HepG2 (cell line): Measurements from ENCODE around the gene U2AF1L4. TPM values are rescaled to one million over a fixed set of nuclear protein-coding genes. Genes with fewer than 3 reads are reported as not detected.

Source experiments
- AGO2 ChIP-seq: fragments of 200-400 bp; formaldehyde crosslinking; optimal IDR thresholded peaks from 2 replicates; pipeline ENCODE3; 2017; ENCODE audit warnings: mild to moderate bottlenecking, low read depth, low read length, moderate library complexity
- ELF4 ChIP-seq: sonication (generic); formaldehyde crosslinking; IDR thresholded peaks from 2 replicates; pipeline ENCODE4 v1.5.0; 2020; ENCODE audit warnings: missing genetic modification reagents, mild to moderate bottlenecking, moderate library complexity, borderline replicate concordance
- GABPA ChIP-seq, 2 experiments: IDR thresholded peaks; 2 replicates each; pipeline ENCODE4 v1.6.1; 2011 to 2016; ENCODE audit warnings: low read depth in 2 of 2, low read length in 1 of 2, missing biosample characterization in 1 of 2, missing genetic modification characterization in 1 of 2
- HDAC1 ChIP-seq: sonication (generic); formaldehyde crosslinking; IDR thresholded peaks from 2 replicates; pipeline ENCODE4 v1.5.1; 2020; ENCODE audit warnings: mild to moderate bottlenecking, missing genetic modification reagents
- HIVEP1 ChIP-seq: sonication (generic); formaldehyde crosslinking; IDR thresholded peaks from 2 replicates; pipeline ENCODE4 v1.4.0; 2020; ENCODE audit warnings: mild to moderate bottlenecking, missing genetic modification reagents
- MBNL3 ChIP-seq: fragments of 250-450 bp; sonication (Bioruptor Pico); conservative IDR thresholded peaks from 2 replicates; pipeline ENCODE4 v1.8.0; 2022; ENCODE audit warnings: mild to moderate bottlenecking, inconsistent platforms
- NFYB ChIP-seq: sonication (generic); formaldehyde crosslinking; IDR thresholded peaks from 2 replicates; pipeline ENCODE4 v1.4.0; 2020; ENCODE audit warnings: missing genetic modification reagents
- PATZ1 ChIP-seq: sonication (generic); formaldehyde crosslinking; IDR thresholded peaks from 2 replicates; pipeline ENCODE4 v1.4.0; 2020; ENCODE audit warnings: missing genetic modification reagents
- SOX6 ChIP-seq, 2 experiments: fragments of 450-650 bp in 1 of 2; sonication (generic) in 1 of 2; formaldehyde crosslinking in 1 of 2; IDR thresholded peaks; 2 replicates each; pipeline versions ENCODE4 v1.4.0 to v1.6.1; 2017 to 2020; ENCODE audit warnings: antibody characterized with exemption in 1 of 2, mild to moderate bottlenecking in 1 of 2, missing genetic modification reagents in 1 of 2
- STAG1 ChIP-seq: sonication (generic); formaldehyde crosslinking; IDR thresholded peaks from 2 replicates; pipeline ENCODE4 v1.4.0; 2020; ENCODE audit warnings: missing genetic modification reagents
- TCF7 ChIP-seq: sonication (generic); IDR thresholded peaks from 2 replicates; pipeline ENCODE4 v1.6.1; 2016; ENCODE audit warnings: antibody characterized with exemption, low read depth
- ZFP41 ChIP-seq: sonication (generic); formaldehyde crosslinking; IDR thresholded peaks from 2 replicates; pipeline ENCODE4 v1.4.0; 2020; ENCODE audit warnings: mild to moderate bottlenecking, missing genetic modification reagents, borderline replicate concordance
- ZFP90 ChIP-seq: sonication (generic); formaldehyde crosslinking; IDR thresholded peaks from 2 replicates; pipeline ENCODE4 v1.8.0; 2022; ENCODE audit warnings: missing genetic modification reagents, mild to moderate bottlenecking, inconsistent platforms, borderline replicate concordance
- ZNF101 ChIP-seq: sonication (generic); formaldehyde crosslinking; IDR thresholded peaks from 2 replicates; pipeline ENCODE4 v1.4.0; 2020; ENCODE audit warnings: mild to moderate bottlenecking, low read depth, missing genetic modification reagents, borderline replicate concordance
- ZNF780A ChIP-seq: sonication (generic); formaldehyde crosslinking; IDR thresholded peaks from 2 replicates; pipeline ENCODE4 v1.8.0; 2022; ENCODE audit warnings: mild to moderate bottlenecking, missing genetic modification reagents, moderate library complexity
- polyA plus RNA-seq, 8 experiments: library from polyadenylated mRNA; depleted of rRNA in 3 of 8; stranded (reverse) in 7 of 8; unstranded in 1 of 8; fragments of >200 nt; fragmentation: Illumina TruSeq in 4 of 8; extraction: Trizol in 4 of 8; gene quantifications; 2 replicates each; pipeline versions ENCODE4 v1.2.1 to v1.2.3, GENCODE V29; 2011 to 2016; ENCODE audit warnings: low read depth in 4 of 8, missing spikeins in 1 of 8, mixed read lengths in 1 of 8; ENCODE audit not compliant: insufficient read depth in 1 of 8
- total RNA-seq, 5 experiments: library from RNA; depleted of rRNA; stranded (reverse); fragments of >200 nt; fragmentation: Illumina TruSeq; extraction: Trizol; gene quantifications; 2 replicates each; pipeline ENCODE4 v1.2.3, GENCODE V29; 2016; ENCODE audit warnings: low read depth in 1 of 5
- TF ChIP-seq, protein P1 (sequence below): fragments of 450-650 bp; IDR thresholded peaks from 2 replicates; pipeline ENCODE4 v1.6.1; 2016
- TF ChIP-seq, protein P2 (sequence below): sonication (generic); formaldehyde crosslinking; IDR thresholded peaks from 2 replicates; pipeline ENCODE4 v1.5.0; 2020; ENCODE audit warnings: missing genetic modification reagents
- TF ChIP-seq, protein P3 (sequence below): sonication (generic); formaldehyde crosslinking; conservative IDR thresholded peaks from 2 replicates; pipeline ENCODE4 v1.5.0; 2020; ENCODE audit warnings: missing genetic modification reagents

U2AF1L4 gene
- total and polyA plus RNA-seq, 2 of the 13 experiments (the other 11 are each of a cell fraction or from before 2014, with no cell fraction given): 7.9 to 15.4 TPM

DNA sequence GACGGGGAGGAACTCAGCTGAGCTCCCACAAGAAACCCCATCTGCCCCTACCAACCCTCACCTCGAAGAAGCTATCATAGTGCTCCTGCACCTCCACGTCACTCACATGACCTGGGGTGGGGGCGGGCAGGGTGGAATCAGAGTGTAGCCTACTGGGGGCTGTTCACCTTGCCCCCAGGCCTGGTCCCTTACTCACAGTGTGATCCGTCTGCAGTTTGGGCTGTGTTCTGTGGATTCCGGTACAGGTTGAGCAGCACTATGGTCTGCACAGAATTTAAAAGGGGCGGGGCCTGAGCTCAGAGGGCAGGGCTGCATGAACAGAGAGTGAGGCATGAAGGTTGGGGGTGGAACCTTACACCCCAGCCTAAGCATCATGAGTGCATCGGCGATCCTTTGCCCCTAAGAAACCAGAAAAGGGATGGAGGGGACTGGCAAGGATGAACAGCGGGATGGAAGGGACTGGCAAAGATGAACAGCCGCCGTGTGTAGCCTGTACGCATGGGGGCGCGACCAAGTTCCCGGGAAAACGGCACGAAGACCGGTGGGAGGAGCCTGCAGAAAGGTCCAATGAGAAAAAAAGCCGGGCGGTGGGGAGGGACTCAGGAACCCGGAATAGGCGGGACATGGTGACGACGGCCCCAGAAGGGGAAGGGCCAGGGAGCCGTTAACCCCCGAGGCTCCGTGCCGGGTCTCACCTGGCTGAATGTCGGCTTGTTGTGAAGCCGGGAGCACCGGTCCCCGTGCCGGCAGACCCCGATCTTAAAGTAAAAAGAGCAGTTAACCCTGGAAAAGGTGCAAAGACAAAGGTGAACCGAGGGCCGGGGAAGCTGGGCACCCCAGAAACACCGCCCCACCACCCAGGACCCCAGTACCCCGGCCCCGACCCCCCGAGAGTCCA, 539 bp downstream of the U2AF1L4 start (continued):
- TF ChIP-seq, protein P1, sequence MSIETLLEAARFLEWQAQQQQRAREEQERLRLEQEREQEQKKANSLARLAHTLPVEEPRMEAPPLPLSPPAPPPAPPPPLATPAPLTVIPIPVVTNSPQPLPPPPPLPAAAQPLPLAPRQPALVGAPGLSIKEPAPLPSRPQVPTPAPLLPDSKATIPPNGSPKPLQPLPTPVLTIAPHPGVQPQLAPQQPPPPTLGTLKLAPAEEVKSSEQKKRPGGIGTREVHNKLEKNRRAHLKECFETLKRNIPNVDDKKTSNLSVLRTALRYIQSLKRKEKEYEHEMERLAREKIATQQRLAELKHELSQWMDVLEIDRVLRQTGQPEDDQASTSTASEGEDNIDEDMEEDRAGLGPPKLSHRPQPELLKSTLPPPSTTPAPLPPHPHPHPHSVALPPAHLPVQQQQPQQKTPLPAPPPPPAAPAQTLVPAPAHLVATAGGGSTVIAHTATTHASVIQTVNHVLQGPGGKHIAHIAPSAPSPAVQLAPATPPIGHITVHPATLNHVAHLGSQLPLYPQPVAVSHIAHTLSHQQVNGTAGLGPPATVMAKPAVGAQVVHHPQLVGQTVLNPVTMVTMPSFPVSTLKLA: peak; percentile 8; the same call in 1 of the 2 replicates
- TF ChIP-seq HIVEP1 (no peak), AGO2 (peak; percentile 21), ELF4 (CRISPR knock-in tag) (no peak), STAG1 (CRISPR knock-in tag) (peak; percentile 26), TCF7 (no peak), PATZ1 (CRISPR knock-in tag) (0 out of 2 replicates have a peak, but pooled peaks have one; percentile 15), ZFP90 (CRISPR knock-in tag) (0 out of 2 replicates have a peak, but pooled peaks have one; percentile 62), NFYB (peak; percentile 77), ZNF101 (CRISPR knock-in tag) (no peak), MBNL3 (CRISPR knock-in tag) (no peak), SOX6 (IDR thresholded peaks at IDR 0.05) (no peak), SOX6 (CRISPR knock-in tag; IDR thresholded peaks at IDR 0.05) (peak; percentile 43), ZNF780A (CRISPR knock-in tag) (0 out of 2 replicates have a peak, but pooled peaks have one; percentile 33), ZFP41 (CRISPR knock-in tag) (no peak), GABPA (IDR thresholded peaks at IDR 0.05; ENCODE audit: low read depth, low read length) (peak; percentile 41; the same call in 1 of the 2 replicates), GABPA (CRISPR knock-in tag; IDR thresholded peaks at IDR 0.05; ENCODE audit: low read depth) (no peak), HDAC1 (CRISPR knock-in tag) (peak; percentile 48)
- TF ChIP-seq, protein P2, sequence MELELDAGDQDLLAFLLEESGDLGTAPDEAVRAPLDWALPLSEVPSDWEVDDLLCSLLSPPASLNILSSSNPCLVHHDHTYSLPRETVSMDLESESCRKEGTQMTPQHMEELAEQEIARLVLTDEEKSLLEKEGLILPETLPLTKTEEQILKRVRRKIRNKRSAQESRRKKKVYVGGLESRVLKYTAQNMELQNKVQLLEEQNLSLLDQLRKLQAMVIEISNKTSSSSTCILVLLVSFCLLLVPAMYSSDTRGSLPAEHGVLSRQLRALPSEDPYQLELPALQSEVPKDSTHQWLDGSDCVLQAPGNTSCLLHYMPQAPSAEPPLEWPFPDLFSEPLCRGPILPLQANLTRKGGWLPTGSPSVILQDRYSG: no peak
- TF ChIP-seq, protein P3, sequence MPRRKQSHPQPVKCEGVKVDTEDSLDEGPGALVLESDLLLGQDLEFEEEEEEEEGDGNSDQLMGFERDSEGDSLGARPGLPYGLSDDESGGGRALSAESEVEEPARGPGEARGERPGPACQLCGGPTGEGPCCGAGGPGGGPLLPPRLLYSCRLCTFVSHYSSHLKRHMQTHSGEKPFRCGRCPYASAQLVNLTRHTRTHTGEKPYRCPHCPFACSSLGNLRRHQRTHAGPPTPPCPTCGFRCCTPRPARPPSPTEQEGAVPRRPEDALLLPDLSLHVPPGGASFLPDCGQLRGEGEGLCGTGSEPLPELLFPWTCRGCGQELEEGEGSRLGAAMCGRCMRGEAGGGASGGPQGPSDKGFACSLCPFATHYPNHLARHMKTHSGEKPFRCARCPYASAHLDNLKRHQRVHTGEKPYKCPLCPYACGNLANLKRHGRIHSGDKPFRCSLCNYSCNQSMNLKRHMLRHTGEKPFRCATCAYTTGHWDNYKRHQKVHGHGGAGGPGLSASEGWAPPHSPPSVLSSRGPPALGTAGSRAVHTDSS (CRISPR knock-in tag): no peak
